HG03442 (cell line): ENCODE measurements around the gene LNX2.

Experiments
- ATAC-seq: cut with Tn5 transposase; IDR thresholded peaks from one replicate; pipeline ENCODE4 v1.9.1; 2021; ENCODE audit warnings: mild to moderate bottlenecking, moderate library complexity; ENCODE audit not compliant: unreplicated experiment

LNX2 gene

DNA sequence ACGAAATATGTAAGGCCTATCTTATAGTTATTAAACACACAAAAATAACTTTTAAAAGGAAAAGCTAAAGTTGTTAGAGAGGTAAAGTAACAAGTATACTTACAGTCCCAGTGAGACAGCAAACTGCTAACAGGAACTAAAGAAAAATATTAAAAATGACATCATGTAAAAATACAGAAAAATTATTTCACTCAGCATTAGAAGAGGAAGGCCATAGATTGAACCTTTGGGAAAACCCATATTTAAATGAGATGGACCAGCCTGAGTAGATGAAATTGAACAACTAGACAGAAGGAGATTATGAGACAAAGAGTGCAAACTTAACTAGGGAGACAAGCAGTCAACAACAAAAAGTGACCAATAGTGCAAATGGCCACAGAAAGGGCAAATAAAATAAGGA, 49.4 kb downstream of the LNX2 start:
- no peak for ATAC-seq

DNA sequence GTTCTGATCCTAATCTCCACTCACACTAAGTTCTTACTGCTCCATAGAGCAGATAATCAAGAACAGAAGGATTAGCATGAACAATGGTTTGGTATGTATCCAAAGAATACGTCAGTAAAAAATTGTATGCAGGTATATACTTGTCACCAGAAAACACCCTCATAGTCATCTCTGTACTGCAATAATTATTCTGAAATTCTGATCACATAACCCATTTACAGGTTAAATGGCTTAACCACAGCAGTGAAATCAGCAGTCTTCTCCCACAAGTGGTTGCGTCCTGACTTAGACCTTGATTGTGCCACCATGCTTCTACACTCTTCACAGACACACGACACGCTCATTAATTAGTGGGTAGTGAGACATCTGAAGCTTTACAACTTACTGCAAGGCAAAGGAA, 50.9 kb downstream of the LNX2 start:
- ATAC-seq: no peak

DNA sequence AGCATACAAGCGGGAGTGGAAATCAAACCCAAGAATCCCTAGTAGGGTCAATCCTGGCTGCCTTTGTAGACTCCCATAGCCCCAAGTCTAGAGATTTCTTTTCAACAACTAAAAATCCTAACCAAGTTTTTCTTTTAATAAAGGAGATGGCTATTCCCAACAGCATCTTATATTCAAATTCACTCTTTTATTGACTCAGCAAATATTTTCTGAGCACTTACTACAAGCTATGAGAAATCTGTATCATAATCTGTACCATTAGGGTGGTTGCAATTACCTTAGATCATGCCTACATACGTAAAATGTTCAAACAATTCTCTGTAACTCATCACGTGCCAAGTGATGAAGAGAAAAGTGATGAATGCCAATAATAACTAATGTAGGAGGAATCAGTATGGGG, 54.5 kb downstream of the LNX2 start:
- no peak for ATAC-seq

DNA sequence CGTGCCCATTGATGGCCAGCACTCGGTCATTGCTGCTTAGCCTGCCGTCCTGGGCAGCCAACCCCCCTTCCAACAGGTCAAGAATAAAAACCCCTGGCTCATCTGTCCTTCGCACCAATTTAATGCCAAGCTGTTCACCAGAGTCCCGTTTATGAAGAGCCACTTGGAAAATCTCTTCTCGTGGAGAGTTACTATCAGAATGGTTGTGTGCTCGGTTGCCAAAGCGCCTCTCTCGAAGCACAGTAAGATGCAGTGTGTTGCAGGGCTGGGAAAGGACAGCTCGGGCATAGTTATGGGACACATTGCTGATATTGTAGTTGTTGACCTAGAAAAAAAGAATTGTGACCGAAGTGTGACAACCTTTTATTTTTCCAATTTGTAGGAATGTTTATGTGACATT, 57.9 kb downstream of the LNX2 start:
- no peak for ATAC-seq

DNA sequence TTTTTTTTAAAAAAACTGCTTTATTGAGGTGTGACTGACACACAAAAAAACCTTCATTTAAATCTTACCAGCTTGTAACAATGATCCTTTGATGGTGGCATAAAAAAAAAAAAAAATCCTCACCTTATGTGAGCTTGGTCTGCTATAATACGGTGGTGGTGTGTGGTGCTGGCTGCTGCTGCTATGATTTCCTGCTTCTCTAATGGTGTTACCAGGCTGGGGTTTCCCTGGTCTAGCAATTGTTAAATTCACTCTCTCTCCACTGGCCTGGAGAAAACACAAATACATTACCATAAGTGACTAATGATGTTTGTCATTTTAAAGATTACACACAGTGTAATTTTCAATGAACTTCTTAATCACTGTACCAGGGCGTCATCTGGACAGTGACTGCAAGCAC, 60.6 kb downstream of the LNX2 start:
- ATAC-seq: no peak

DNA sequence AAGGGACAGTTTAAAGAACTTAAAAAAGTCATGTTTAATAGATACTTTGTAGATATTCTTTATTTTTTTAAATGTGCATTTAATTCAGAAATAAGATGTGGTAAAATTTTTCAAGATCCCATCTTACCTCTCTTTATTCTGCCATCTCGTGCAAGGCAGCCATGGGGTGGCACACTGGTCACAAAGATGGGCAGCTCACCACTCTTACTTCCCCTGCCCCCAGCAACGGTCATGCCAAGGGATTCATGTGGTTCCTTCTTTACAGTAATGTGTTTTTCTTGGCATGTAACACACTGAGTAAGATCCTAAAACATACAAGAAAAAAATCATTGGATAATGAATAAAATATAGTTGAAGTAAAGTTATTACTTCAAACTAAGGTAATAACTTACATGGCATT, 64.2 kb downstream of the LNX2 start:
- ATAC-seq: no peak

DNA sequence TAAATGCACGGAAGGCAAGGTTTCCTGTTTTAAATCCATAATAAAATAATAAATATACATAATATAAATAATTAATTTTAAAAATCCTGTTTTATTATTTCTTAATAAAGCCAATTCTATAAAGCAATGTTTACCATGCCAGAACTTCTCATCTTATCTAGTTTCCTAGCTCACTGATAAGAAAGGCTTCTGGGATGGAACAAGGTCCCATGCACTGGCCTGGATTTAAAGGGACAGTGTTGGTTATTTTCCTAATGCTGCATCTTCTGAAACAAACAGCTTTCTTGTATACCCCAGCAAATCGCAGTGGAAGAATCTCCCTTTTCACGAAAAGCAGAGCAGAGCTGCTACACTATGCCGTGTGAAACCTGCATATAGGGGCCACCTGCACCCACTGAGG, 68.8 kb downstream of the LNX2 start:
- ATAC-seq: no peak

DNA sequence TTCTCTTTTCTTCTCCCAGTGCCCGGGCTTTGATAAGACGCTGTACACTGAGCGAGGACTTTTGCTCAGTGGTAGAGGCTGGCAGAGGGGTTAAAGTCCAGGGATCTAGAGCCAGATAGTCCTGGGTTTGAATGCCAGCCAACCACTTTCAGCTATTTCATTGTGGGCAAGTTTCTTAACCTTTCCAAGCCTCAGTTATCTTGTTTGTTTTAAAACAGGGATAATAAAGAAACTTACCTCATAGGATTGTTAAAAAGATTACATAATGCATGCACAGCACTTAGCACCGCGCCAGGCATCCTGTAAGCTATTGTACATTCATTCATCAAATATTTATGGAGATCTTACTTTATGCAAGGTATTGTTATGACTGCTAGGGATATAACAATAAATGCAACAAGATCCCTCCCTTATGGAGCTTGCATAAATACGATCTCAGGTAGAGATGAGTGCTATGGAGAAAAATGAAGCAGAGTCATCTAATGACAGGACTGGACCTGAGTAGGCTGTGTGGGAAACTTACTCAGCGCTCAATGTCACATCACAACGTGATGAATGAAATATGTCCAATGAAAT, 70.8 kb downstream of the LNX2 start:
- no peak for ATAC-seq

DNA sequence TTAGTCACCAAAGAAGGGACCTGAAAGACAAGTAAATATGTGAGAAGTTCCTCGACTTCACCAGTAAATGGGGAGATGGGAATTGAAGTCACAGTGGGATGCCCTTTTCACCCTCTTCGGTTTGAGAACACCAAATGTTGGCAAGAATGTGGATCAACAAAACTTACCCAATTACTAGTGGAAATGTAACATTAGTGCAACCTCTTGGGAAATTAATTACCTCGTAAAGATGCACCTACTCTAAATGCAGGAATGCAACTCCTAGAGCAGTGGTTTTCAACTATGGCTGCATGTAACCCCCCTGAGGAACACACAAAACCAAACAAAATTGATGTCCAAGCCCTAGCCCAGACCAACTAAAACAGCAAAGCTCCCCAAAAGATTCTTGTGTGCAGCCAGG, 78.1 kb downstream of the LNX2 start:
- no peak for ATAC-seq

DNA sequence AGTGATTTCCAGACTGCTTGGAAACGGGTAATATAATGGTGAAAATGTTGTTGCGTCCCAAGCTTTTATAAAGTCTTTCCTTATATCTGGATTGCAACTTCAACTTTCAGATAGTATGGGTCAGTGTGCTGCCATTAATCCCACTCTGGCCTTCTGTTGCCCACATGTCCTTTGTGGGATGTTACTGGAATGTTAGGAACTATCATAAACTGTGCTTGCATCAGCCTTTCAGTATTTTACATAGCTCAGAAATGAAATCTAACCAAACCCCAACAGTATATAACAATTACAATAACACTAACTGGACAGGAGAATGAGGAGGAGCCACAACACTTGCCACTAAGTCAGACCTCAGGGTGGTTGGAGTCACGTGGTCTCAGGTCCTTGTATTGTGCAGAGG, 78.9 kb downstream of the LNX2 start:
- no peak for ATAC-seq

DNA sequence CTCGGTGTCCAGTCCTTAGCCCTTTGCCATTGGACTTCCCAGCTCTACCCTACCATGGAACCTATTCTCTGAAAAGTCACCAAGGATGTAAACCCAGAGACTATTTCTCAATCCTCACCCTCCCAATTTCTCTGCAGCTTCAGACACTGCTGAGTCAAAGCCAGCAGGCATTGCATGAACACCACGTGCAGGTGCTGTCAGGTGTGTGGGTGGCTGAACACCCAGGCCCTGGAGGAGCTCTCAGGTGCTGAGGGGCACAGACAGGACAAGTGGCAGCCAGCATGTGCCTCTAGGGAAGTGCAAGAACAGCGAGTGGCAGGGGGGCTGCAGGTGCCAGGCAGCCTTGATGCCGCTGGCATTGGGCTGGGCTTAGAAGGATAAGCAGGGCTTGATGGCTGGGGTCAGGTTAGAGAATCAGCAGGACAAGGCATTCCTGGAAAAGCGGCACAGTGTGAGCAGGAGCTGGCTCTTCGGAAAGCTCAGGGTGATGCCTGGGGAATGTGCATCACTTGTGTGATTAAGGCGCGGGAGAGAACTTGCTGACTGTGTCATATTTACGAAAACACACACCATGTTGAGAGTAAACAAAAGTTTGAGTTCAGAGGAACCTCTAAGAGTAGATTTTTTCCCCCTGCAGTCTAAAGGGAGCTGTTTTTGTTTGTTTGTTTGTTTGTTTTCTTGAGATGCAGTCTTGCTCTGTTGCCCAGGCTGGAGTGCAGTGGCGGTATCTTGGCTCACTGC, 83.8 kb downstream of the LNX2 start:
- no peak for ATAC-seq

DNA sequence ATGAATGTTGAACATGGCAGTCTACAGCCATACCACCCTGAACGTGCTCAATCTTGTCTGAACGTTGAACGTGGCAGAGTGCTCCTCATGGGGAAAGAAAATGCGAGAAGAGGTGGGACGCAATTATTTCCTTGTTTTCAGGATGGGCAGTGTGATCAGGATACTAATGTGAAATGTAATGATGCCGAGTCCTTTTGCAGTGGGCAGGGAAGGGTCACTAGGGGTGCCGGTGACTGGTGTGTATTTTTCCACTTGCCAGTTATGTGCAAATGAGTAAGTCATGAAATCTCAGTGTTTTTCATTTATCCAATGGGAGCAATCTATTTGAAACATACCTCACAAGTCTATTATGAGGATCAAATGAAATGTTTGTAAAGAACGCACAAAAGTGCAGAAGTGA, 84.8 kb downstream of the LNX2 start:
- ATAC-seq: no peak

DNA sequence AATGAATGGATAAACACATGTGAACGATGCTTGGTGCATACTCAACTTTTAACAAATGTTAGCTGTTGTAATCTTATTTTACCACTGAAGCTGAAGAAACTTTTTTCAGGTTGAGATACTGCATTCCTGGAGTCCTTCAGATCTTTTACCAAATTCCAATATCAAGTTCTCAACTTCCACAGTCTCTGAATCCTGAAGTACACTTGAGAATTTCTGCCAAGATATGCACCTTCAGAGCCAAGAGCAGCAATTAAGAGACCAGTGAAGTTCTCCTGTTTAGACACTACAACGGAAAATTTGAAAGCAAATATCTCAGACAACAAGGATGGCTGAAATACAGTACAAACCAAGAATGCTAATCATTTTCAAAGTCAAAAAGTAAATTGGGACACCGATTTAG, 85.3 kb downstream of the LNX2 start:
- no peak for ATAC-seq

DNA sequence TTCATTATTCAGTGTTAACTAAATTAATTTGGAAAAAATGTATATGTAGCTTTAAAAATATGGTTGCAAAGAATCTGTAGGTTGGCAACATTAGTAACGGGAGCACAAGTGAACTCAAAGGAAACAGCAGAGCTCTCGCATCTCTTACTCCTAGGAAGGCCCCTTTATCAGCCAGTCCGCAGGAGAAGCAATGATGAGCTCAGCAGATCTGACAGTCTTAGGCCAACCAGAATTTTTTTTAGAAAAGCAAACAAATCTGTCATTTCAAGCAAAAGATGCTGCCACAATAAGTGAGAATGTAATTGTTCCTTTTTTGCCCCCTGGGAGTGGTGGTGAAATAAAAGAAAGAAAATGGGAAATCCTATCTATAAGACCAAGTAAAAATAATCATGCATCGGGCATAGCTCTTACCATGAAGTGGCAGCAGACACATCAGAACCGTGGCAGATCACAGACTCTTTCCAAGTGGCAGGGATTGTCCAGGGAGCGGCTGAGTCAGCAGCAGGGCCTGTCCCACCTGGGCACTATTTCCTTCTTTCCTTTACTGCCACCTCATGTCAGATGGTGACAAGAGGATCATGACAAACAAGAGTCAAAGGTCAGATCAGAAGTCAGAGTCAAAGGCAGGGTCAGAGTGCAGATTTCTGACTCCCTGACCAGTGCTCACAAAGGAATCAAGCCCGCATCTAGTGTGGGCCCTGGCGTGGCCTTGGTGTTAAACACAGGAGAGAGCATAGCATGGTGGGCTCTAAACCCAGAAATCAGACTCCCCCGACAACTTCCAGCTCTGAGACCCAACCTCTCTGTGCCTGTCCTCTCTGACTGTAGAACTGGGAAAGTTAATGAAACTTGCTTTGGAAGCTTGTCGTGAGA, 86.0 kb downstream of the LNX2 start:
- no peak for ATAC-seq

DNA sequence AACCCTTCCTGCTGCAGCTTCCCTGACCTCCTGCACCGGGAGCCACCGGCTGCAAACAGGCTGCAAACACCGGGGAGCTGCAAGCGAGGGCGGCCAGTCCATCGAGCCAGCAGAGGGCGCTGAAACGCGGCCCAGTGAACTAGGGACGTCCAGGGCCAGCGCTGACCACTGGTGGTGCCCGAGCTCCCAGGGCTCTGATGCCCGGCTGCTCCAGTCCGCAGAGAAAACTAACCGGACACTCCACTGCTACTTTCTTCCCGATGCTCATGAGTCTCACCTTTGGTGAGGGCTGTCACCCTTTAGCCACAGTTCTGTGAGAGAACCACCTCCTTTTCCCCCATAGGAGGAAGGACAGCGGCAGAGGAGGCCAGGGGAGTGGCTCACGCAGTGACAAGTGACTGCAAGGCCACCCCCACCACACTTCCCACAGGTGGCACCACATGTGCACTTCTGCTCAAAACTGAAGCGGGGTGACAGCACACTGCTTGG, 87.1 kb downstream of the LNX2 start:
- no peak for ATAC-seq

DNA sequence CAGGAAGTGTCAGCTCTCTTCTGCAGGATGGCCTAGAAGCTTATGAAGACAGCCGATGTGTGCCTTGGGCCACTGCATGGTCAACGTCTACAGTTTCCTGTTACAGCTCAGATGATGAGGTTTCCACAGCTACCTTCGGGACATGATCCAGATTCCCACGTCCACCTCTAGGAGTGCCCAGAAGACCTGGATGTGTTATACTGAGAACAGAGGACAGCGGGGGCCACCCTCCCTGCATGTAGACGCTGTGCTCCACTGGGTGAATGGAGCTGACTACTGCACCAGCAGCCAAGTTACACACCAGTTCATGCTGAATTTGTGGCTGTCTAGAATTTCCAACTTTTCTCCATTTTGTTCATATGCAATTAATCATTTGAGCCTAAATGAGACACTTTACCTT, 91.4 kb downstream of the LNX2 start:
- no peak for ATAC-seq

DNA sequence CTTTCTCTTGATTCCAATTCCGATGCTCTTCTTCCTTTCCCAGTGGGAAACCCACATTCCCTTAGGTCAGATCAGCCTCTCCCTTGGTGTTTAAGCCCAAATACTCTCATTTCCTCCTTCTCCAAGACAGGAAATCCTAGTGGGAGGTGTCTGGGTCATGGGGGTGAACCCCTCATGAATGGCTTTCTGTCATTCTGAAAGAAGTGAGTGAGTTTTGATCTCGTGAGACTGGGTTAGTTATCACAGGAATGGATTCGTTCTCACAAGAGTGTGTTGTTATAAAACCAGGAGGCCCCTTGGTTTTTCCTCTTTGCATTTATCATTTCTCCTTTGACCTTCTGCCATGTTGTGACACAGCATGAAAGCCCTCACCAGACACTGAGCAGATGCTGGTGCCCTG, 93.8 kb downstream of the LNX2 start:
- no peak for ATAC-seq

DNA sequence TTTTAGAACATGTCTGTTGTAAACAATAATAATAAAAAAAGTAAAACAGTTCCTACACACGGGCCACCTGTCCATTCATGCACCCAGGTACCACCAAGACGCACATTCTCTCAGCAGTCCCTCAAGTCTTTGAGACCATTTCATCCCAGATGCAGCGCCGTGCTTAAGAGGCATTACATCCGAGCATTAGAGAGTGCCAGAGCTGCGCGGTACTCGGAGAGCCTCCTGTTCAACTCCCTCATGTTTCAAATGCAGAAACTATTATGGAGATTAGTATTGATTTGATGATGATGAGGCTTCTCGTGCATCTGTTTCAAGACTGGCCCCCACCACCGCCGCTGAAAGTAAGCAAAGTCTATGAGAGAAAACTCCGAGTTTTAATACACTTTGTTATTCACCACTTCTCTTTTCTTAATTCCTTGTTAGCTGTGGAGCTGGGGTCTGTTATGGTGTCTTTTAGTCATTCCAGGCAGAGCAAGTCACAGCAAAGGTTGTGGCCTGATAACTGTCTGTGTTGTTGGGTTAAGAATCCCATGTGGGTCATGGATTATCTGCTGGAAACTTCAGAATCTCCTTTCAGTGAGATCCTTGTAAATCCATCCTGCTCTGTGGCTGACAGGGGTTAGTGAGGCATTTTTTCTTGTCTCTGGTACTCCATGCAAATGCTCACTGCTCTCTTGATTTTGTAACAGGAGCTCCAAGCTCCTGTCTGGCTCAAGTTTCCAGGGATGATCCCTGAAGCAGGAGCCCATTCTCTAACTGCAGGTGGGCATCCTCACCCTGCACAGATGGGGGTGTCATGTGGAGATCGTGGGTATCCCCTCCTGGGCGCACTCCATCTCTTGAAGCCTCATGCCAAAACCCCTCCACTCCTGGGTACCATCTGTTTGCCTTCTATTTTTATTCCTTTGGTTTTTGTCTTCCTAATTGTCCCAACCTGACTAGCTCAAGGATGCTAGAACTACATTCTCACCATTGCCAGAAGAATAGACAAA, 95.1 kb downstream of the LNX2 start:
- ATAC-seq: no peak

DNA sequence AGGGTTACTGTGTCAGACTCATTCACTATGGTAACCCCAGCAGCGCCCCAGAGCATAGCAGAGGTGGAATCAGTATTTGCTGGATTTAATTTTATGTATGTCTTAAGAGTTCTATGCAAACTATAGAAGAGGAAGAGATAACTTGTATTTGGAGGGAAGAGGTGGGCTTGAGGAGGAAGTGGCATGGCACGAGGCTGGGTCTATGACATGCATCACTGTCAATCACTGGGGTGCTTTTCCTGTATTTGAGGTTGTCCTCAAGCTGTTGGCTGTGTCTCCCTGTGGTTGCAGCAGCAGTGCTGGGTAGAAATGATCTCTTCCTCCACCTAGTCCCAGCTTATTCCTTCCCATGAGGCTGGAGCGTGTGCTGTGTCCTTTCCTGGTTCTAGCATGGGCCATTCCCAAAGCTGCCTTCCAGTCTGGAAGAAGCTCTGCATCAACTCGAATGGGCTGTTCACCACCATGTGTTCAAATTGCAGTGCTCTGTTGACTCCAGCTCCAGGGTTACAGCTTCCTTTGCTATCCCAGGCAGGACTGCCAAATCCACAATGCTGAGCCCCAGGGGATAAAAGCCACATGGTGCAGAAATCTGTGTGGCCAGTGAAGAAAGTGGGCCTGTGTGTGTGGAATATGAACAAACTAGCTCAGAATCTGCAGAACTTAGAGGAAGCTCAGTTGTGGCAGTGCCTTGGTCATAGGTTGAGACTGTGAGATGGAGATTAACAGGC, 96.8 kb downstream of the LNX2 start:
- ATAC-seq: no peak

DNA sequence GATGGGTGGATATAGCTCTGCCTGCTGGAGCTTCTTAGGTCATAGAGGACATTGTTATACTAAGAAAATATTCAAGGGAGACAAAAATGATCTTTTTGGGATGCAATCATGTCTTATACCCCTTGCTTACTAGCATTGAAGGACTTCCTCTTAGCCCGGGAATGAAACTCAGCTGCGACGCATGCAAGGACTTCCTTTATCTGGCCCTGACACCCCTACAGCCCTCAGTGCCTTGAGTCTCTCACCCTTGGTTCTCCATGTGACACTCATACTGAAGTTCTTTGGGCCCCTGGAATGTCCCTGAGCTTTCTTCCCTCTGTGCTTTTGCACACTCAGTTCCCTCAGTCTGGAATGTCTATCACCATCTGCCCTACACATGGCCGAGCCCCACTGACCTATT, 97.5 kb downstream of the LNX2 start:
- ATAC-seq: no peak
